Lower leg skin (tissue), 3 donors: Measurements from ENCODE around the gene COX4I1.

Experiments used
- CTCF ChIP-seq, 3 donors: fragments of 450-650 bp; IDR thresholded peaks; one replicate each; pipeline ENCODE4 v1.5.1; 2016; ENCODE audit warnings: antibody characterized with exemption in 3 of 3, mild to moderate bottlenecking in 3 of 3, moderate library complexity in 2 of 3
- POLR2A ChIP-seq, 2 donors: fragments of 450-650 bp; IDR thresholded peaks; one replicate each; pipeline ENCODE4 v1.6.1; 2016 to 2017; ENCODE audit warnings: antibody characterized with exemption in 2 of 2, mild to moderate bottlenecking in 1 of 2, moderate library complexity in 1 of 2

- no peak for TF ChIP-seq CTCF (IDR thresholded peaks at IDR 0.05)
- no peak for TF ChIP-seq POLR2A (IDR thresholded peaks at IDR 0.05)
These were observed 10.2 kb downstream of the COX4I1 start for GRCh38 chr16:85809645-85810044.
